ENCODE measurements around the gene CHIC2.

GRCh38 chr4:54064317-54065111, at the start of gene CHIC2:
- TF ChIP-seq POLR2A (IDR thresholded peaks at IDR 0.05) (peak; percentile 93 to 94), POLR2AphosphoS5 (IDR thresholded peaks at IDR 0.05) (peak; percentile 96 to 100 (median 98))
- TF ChIP-seq, protein P1, sequence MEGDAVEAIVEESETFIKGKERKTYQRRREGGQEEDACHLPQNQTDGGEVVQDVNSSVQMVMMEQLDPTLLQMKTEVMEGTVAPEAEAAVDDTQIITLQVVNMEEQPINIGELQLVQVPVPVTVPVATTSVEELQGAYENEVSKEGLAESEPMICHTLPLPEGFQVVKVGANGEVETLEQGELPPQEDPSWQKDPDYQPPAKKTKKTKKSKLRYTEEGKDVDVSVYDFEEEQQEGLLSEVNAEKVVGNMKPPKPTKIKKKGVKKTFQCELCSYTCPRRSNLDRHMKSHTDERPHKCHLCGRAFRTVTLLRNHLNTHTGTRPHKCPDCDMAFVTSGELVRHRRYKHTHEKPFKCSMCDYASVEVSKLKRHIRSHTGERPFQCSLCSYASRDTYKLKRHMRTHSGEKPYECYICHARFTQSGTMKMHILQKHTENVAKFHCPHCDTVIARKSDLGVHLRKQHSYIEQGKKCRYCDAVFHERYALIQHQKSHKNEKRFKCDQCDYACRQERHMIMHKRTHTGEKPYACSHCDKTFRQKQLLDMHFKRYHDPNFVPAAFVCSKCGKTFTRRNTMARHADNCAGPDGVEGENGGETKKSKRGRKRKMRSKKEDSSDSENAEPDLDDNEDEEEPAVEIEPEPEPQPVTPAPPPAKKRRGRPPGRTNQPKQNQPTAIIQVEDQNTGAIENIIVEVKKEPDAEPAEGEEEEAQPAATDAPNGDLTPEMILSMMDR (IDR thresholded peaks at IDR 0.05) = no peak
